HG02610 (cell line): ENCODE results near the gene CPLX3.
"Not testable (repeated sequence)": the region's sequence is repeated elsewhere in the genome, so short reads cannot be mapped to it uniquely, and the experiment has no call there.

Source experiments
- ATAC-seq: cut with Tn5 transposase; IDR thresholded peaks from one replicate; pipeline ENCODE4 v1.9.1; 2021; ENCODE audit warnings: mild to moderate bottlenecking, moderate library complexity; ENCODE audit not compliant: unreplicated experiment

CPLX3 gene, protein sequence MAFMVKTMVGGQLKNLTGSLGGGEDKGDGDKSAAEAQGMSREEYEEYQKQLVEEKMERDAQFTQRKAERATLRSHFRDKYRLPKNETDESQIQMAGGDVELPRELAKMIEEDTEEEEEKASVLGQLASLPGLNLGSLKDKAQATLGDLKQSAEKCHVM

DNA sequence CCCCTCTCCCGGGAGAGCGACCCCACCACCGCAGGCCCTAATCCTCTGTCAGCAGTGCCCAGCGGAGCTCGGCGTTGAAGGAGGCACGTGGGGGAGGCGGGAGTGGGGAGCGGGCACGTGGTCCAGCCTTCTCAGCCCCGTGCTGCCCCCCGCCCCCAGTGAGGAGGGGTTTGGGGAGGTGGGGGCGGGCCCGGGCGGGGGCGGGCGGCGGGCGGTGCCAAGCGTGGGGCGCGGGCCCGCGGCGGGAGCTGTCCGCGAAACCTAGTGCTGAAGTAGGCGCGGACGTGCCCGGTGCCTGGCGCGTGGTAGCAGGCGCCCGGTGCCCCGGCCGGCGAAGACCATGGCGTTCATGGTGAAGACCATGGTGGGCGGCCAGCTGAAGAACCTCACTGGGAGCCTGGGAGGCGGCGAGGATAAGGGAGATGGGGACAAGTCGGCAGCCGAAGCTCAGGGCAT, at the start of gene CPLX3:
Gene CPLX3 (plus strand): TSS at position 264 of the 456 bp plus-strand sequence. CDS start 77 bp downstream, at position 341.
- no peak for ATAC-seq

DNA sequence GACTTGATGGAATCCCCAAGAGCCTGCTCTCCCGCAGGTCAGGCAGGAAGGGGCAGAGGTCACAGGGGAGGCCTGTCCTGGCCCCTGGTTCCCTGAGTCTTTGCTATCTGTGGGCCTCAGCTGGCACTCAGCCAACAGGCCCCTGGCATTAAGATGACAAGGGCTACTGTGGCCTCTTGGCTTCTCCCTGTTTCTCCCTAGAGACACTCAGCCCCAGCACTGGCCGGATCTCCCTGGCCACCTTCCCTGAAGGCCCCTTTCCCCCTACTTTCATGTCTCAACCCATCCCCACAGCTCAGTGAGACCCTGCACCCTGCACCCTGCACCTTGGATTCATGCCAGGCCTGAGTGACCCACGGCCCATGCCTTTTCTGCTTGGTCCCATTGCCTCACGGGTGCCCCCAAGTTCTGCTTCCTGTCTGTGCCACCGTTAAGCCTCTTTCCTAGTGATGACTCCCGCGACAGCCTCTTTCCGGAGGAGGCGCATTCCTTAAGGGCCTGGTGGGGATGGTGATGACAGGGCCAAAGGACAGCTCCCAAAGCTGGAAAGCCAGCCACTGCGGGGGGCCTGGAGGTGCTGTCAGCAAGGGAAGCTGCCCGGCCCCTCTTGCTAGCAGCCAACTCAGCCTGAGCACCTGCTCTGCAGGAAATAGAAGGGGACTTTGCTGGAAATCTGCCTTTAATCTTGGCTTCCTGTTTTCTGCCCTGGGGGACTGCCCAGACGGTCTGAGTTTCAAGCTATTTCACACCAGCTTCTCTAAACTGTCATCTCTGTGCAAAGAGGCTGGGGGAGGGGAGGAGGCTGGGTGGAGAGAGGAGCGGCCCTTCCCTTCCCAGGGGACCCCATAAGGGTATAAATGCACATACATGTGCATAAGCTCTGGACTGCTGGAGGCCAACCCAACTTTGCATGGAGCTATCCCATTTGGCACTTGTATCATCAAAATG, 49.3 kb upstream of the CPLX3 start:
- ATAC-seq: peak; percentile 40

DNA sequence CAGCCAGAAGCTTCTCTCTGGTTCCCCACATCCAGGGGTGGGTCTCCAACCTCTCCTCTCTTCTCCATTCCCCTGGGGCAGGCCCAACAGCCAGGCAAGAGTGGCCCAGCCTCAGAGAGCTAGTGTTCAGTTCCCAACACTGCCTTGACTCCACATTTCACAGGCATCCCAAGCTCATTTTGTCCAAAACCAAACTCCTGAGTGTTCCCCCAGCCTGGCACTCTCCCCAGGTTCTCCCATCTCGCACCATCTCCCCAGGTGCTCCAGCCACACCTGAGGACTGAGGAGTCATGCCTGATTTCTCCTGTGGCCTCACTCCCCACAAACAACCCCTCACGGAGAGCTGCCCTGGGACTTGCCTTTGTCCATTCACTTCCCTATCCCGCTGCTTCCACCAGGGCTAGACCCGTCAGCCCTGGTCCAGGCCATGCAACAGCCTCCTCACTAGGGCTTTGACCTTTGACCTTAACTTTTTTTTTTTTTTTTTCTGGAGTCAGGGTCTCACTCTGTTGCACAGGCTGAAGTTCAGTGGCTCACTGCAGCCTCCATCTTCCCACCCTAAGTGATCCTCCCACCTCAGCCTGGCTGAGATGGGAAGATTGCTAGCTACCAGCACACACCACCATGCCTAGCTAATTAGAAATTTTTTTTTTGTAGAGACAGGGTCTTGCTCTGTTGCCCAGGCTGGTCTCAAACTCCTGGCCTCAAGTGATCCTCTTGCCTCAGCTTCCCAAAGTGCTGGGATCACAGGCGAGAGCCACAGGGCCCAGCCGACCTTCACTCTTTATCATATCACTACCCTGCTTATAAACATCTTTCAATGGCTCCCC, 48.4 kb upstream of the CPLX3 start:
- peak; percentile 8 for ATAC-seq

DNA sequence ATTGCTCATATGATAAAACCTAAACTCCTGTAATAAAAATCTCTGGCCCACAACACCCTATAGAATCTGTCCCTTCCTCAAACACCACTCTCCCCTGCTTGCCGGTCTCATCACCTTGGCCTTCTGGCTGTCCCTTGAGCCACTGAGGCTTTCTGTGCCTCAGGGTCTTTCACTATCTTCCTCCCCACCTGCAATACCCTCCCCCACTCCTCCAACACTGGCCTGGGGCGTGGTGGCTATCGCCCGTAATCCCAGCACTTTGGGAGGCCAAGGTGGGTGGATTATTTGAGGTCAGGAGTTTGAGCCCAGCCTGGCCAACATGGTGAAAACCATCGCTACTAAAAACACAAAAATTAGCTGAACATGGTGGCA, 47.8 kb upstream of the CPLX3 start:
- ATAC-seq: no peak

DNA sequence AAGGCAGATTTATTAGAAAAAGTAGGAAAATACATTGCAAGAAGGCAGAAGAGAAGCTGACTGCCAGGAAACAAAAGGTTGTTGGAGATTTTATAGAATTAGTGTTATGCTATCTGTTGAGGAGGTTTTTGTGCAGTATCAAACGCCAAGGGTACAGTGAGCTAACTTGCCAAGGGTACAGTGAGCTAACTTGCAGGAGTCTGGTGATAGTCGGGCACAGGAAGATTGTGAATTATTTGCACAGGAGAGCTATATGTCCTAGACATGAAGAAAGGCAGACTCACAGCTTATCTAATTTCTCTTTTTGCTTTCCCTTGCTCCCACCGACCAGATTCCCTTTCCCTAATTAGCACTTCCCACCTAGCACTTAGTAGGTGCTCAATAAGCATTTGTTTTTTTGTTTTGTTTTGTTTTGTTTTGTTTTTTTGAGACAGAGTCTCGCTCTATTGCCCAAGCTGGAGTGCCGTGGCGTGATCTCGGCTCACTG, 47.2 kb upstream of the CPLX3 start:
- no peak for ATAC-seq

DNA sequence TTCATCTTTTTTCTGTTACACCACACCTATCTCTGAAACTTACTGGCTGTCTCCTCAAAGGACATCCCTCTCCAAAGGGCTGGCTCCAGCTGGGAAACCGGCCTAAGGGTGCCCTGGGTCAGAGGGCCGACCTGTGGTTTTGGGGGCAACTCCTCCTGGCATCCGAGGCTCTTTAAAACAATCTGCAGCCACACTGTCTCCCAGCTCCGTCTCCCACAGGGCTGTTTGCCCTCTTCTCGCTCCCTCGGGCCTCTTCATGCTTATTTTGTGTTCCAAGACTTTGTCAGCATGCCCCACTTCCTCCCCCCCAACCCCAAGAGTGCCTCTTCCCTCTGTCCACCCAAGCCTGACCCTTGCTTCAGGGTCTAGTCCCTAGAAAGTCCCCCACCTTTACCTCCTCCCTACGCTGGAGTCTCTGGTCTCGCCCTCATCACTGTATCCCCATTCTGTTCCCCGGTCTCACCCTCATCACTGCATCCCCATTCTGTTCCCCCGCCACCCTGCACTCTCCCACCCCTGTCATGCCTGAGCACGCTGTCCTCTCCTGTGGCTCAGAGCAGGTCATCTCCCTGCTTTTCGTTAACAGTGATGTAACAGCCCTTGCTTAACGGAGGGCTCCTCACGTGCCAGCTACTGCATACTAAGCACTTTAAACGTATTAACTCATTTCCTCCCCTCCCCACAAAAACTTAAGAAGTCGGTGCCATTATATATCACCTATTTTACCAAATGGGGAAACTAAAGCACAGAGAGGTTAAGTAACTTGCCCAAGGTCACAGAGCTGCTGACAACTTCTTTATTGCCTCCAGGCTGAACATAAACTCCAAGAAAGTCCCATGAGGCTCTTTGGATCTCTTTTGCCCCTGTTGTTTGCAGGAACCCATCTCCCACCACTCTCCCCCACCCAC, 45.6 kb upstream of the CPLX3 start:
- ATAC-seq: no peak

DNA sequence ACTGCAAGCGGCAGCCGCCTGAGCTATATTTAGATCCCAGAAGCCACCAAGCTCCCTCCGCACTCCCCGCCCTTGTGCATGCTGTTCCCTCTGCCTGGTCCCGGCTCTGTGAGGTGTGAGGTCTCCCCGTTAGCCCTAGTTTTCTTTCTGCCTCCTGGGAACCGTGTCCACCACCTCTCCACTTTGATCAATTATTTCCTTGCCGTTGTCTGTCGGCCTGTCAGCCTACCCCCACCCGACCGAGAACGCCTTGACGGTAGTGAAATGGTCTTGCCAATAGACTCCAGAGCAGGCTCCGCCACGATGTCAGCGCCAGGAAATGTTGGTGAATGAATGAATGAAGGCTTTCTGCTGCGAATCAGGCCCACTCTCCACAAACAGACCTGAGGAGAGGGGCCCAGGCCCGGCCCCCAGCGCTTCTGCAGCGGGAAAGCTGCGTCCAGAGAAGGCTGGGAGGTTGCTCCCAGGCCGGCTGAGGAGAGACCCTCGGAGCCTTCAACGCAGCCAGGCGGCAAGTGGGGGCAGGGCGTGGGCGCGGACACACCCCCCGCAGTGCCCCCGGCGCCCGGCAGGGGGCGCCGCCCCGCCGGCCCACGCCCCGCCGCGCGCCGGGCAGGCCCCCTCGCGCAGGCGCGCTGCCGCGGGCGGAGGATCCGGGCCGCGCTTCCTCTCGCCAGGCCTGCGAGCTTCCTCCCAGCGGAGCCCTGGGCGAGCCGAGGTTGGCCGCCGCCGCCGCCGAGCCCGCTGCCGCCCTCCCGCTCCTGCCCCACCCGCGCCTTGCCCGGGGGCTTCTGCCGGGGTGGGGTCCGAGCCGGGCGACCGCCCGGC, 44.8 kb upstream of the CPLX3 start, which contains the start of gene CSK:
Gene CSK (plus strand): TSS at position 650 of the 828 bp plus-strand sequence. CDS start 16,218 bp downstream, outside the sequence.
- peak; percentile 26 for ATAC-seq

DNA sequence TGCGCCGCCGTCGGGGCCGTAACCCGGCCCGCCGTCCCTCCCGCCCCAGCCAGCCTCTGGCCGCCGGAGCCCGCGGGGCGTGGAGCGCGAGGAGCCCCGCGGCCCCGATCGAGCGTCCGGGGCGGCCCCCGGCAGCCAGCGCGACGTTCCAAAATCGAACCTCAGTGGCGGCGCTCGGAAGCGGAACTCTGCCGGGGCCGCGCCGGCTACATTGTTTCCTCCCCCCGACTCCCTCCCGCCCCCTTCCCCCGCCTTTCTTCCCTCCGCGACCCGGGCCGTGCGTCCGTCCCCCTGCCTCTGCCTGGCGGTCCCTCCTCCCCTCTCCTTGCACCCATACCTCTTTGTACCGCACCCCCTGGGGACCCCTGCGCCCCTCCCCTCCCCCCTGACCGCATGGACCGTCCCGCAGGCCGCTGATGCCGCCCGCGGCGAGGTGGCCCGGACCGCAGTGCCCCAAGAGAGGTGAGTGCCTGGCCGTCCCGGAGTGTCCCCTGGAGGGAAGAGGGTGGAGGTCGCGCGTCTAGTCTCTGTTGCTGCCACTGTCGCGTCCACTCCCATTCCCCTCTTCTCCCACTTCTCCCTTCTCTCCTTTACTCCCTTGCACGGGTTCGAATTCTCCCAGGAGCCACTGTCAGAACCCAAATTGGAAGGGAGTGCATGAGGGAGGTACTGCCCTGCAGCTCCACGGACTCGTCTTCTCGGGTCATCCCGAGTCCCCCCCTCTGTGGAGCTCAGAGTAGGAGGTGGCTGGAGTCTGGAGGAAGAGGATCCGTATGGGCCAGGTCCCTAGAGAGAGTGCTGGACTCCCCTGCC, 44.0 kb upstream of the CPLX3 start:
- ATAC-seq: peak; percentile 1

DNA sequence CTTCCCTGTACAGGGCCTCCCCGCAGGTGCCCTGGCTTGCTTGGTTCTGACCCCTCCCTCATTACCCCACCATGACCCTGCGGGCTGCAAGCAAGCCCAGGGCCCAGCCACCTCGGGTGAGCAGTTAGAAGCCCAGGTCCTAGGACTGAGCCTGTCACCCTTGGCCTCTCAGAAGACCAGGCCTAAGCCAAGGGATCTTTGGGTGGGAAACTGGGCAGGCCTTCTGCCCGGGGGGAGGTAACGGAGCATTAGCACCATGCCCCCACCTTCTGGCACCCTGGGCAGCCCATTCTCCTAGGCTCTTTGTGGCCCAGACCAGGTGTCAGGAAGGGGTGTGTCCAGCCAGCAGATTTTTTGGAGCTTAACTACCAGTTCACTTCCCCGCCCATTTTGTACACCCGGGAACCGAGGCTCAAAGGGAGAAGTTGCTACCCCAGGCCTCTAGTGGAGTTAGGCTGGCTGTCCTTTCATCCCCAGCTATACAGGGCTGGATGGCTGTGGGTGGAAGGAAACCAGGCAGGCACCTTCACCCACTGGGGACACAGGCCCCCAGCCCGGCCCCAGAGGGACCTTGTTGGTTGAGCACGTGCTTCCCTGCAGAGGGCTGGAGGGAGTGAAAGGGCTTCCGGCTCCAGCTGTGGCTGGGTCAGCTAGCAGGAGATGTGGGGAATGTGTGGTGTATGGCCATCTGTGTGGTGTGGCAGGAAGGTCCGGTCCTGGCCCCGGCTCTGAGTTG, 43.2 kb upstream of the CPLX3 start:
- ATAC-seq: no peak

DNA sequence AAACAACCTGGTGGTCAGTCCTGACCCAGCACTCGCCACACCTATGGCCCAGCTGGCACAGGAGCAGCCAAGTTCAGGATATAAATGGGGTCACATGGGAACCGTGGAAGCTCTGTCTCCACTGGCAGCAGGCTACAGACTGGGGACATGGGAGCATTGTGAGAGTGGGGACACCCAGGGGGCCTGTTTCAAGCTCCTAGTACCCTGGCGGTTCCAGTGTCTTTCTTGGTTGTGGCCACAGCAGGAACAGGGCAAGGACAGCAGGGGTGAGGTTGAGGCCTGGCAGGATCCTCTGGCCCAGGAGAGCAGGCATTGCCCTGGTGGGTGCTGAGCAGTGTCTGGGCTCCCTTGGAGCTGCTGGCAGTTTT, 42.6 kb upstream of the CPLX3 start:
- ATAC-seq: no peak

DNA sequence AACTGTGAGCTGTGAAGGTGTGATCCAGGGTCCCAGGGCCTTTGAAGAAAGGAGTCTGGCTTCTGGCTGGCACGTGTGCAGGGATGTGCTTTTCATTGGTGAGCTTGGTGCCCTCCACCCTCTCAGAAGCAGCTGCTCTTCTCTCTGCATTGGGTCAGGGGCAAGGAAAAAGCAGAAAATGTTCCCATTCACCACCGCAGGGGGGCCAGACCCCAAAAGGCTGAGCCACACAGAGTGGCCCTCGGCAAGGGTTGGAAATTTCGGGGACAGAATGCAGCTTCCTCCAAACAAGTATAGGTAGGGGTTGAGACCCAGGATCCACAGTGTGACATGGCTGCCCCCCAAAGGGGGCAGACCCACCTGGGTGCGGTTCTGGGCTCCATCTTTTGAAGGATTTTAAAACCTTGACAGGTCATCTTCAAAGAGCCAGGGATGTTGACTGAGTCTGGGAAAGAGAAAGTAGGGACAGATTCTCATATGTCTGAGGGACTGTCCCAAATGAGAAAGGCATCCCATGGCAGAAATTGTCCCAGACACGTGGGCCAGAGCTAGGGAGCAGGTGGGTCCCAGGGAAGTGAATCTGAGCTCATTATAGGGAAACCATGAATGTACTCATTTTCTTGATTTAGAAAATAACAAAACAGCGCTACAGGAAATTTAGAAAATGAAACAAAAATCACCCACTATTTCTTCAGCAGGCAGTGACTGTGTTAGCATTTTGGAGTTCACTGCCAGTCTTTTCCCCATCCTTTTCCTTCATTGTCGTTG, 41.8 kb upstream of the CPLX3 start:
- no peak for ATAC-seq

DNA sequence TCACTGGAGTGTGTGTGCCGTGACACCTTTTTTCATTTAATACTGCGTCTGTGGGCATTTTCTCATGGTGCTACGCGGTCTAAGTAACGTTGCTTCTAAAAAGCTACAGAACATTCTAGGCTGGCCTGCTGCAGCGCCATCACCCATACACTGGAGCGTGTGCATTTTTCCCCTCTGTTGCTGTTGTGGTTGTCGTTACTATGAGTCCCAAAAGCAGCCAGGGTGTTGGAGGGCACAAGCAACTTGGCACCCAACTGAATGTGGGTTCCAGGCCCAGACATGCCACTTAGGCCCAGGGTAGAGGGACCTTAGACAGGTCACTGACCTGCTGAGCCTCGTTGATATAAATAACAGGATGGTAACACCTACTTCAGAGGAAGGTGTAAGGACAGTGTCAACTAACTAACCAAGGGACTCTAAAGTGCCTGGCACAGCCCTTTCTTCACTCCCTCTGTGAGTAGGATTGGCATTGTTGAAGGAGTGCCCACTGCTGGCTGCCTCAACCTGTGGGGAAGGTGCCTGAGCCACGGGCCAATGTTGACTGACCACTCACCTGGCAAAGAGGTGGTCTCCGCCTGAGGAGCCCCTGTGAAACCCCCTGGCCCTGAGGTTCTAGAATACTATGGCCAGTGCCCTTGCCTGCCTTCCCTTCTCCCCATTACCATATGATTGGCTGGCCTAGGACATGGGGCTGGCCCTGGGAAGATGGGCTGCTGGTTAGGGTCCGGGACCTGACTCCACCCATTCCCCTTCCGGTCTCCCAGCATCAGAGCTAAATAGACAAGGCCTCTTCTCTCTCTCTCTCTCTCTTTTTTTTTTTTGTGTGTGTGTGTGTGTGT, 41.0 kb upstream of the CPLX3 start:
- ATAC-seq: no peak

DNA sequence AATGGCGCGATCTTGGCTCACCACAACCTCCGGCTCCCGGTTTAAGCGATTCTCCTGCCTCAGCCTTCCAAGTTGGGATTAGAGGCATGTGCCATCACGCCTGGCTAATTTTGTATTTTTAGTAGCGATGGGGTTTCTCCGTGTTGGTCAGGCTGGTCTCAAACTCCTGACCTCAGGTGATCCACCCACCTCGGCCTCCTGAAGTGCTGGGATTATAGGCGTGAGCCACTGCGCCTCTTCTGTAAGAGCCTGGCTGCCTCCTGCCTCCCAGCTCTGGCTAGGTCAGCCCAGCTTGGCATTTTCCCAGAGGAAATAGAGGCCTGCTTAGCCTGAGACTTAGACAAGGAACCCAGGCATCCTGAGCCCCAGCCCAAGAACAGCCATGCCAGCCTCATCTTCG, 40.3 kb upstream of the CPLX3 start:
- ATAC-seq: not testable (repeated sequence)

DNA sequence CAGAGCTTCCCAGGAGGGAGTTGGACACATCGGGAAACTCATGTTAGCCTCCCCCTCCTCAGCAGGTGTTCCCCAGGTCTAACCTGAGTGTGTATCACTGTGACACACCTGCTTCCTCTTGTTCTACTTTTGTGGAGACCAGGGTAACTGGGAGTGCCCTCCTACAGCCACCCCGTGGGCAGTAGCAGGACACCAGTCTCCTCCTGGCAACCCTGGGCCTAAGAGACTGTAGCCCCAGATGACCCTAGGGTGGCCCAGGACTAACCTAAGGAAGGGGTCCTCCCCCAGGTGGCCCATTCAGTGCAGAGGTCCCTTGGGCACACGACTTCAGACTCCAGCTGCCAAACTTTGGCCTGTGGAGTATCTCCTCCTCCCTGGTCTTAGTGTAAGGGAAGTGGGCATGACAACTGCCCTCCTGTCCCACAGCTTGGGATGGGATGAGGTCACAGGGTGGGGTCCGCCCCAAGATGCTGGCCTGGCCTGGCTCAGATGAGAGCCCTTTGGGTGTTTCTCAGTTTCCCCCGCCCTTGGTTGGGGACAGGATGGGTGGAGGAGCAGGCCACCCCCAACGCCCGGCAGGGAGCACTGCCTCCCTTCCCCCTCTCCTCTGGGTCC, 39.8 kb upstream of the CPLX3 start:
- ATAC-seq: no peak

DNA sequence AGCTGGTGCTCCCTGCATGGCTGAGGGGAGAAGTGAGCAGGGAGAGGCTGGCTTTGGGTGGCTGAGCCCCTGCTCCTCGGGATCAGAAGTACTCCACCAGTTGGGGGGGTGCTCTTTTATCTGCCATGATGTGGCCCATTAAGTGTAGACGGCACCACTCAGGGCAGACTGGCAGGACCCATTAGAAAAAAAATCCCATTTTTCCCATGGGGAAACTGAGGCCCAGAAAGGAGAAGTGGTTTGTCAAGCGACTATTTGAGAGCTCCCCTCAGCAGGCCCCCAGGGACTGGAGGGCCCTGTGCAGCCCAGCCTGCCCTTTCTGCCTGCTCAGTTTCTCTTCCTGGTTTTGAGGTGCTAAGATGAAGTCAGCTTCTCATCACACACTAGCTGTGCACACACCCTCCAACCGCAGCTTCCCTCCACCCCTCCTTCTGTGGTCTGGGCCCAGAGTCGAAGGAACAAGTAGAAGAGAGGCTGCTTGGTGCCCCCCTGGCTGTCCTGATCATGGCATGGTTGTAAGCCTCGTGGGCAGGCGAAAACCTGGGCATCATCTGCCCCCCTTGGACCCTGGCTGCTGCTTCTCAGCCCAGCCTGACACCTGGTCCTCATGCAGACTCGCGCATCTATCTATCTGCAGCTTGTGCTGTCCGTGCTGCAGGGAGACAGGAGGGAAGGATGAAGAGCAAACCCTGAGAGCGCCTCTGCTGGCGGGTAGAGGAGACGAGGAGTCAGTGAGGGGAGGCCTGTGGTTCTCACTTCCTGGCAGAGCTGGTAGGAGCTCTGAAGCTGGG, 39.0 kb upstream of the CPLX3 start:
- ATAC-seq: peak; percentile 41
